PFSK-1 (cell line): ENCODE results near the gene RPS15.

Experiments used
- POLR2AphosphoS5 ChIP-seq: IDR thresholded peaks from 2 replicates; pipeline ENCODE4 v1.6.1; 2012; ENCODE audit warnings: low read depth, mild to moderate bottlenecking, control low read depth, low read length, moderate library complexity
- REST ChIP-seq, 2 experiments: IDR thresholded peaks; 2 replicates each; pipeline versions ENCODE4 v1.6.1 to v1.8.0; 2011 to 2012; ENCODE audit warnings: low read depth in 2 of 2, low read length in 2 of 2, control low read depth in 1 of 2, inconsistent platforms in 1 of 2, mild to moderate bottlenecking in 1 of 2, moderate library complexity in 1 of 2; ENCODE audit not compliant: insufficient read depth in 1 of 2

DNA sequence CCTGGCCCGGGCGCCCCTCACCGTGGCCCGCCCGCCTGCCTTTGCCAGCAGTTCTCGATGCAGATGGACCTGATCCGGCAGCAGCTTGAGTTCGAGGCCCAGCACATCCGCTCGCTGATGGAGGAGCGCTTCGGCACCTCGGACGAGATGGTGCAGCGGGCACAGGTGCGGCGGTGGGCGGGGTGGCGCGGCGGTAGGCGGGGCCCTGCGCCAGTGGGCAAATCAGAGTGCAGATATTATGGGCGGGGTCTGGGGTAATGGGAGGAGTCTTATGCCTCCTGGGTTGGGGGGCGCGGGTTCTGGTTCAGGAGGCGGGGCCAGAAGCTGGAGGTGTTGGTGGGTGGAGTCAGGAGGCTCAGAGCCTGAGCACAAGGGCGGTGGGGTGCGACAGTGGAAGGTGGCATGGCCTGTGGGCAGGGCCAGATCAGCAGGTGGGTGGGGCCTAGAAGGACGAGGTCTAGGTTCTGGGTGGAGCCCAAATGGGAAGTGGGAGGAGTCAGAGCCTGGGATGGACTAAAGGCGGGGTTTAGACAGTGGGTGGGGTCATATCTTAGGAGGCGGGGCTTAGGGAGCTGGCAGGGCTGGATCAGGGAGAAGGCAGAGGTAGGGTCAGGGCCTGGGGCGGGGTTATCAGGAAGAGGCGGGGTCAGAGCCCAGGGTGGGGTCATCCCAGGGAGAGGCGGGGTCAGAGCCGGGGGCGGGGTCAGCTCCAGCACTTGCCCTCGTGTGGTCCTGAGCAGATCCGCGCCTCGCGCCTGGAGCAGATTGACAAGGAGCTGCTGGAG, 17.3 kb downstream of the RPS15 start:
- TF ChIP-seq REST (IDR thresholded peaks at IDR 0.05; ENCODE audit: insufficient read depth in 1 of 2, low read depth in 2 of 2, low read length in 2 of 2): no peak
- no peak for TF ChIP-seq POLR2AphosphoS5
